DMS53 (cell line): Measurements from ENCODE around the gene CDC42EP1.
"Not testable (repeated sequence)": the region's sequence is repeated elsewhere in the genome, so short reads cannot be mapped to it uniquely, and the experiment has no call there.

Experiments used
- DNase-seq: peaks from one replicate; lab custom pipeline; 2025; lab: John Stamatoyannopoulos, UW

CDC42EP1 gene

DNA sequence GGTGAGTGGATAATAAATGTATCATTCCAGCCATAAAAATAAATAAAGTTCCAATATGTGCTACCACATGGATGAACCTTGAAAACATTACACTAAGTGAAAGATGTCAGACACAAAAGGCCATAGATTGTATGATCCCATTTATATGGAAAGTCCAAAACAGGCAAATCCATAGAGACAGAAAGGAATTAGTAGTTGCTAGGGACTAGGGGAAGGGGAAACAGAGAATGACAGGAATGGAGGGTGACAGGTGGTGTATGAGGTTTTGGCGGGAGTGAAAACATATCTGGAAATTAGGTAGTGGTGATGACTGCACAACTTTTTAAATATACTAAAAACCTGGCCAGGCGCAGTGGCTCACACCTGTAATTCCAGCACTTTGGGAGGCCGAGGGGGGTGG lies 25.8 kb upstream of the CDC42EP1 start:
- no peak for DNase-seq

DNA sequence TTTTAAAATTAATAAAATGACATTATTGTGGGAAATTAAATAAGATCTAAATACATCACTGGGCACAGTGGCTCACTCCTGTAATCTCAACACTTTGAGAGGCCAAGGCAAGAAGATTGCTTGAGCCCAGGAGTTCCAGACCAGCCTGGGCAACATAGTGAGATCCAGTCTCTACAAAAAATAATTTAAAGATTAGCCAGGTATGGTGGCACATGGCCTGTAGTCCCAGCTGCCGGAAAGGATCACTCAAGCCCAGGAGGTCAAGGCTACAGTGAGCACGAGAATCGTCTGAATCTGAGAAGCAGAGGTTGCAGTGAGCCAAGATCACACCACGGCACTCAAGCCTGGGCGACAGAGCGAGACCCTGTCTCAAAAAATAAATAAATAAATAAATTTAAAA lies 25.1 kb upstream of the CDC42EP1 start:
- DNase-seq, result no peak

DNA sequence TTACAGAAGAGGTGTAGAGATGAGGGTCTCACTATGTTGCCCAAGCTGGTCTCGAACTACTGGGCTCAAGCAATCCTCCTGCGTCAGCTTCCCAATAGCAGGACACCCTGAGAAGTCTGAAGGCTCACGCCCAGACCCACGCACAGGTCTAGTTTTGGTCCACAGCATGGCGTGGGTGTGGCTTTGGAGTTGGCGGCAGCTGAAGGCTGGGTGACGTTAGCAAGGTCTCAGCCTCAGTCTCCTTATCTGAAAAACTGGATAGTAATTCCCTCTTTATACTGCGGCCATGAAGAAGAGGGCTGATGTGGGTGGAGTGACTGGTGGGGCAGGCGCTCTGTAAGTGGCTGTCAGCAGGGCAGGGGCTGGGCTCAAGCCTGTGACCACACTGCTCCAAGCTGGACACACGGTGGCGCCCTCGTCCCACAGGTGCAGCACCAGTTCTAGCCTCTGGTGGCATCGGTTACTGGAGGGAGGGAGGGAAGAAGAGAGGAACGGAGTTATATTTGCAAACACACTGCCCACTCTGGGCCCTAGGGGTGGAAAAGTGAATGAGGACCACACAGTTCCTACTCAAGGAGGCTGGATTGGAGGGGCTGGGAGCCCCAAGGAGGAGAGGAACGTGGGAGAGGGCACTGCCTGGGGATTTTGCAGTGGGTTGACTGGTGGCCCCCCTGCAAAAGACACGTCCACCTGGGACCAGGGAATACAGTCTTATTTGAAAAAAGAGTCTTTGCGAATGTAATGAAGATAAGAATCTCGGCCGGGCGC lies 21.5 kb upstream of the CDC42EP1 start:
- peak; percentile 84 for DNase-seq

DNA sequence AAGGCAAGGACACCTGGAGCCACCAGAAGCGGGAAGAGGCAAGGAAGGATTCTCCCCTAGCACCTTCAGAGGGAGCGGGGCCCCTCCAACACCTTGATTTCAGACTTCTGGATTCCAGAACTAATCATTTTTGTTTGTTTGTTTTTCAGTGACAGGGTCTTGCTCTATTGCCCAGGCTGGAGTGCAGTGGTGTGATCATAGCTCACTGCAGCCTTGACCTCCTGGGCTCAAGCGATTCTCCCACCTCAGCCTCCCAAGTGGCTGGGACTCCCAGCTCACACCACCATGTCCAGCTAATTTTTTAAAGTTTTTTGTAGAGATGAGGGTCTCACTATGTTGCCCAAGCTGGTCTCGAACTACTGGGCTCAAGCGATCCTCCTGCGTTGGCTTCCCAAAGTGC lies 20.5 kb upstream of the CDC42EP1 start:
- DNase-seq, result not testable (repeated sequence)

DNA sequence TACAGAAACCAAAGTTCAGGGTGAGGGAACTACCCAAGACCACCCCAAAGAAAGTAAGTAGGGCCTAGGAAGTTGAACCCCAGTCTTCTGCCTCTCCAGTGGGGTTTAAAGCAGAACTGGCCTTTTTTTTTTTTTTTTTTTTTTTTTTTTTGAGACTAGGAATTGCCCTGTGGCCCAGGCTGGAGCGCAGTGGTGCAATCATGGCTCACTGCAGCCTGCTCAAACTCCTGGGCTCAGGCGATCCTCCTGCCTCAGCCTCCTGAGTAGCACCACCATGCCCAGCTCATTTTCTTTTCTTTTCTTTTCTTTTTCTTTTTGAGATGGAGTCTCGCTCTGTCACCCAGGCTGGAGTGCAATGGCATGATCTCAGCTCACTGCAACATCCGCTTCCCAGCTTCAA lies 17.9 kb upstream of the CDC42EP1 start:
- DNase-seq, result not testable (repeated sequence)

DNA sequence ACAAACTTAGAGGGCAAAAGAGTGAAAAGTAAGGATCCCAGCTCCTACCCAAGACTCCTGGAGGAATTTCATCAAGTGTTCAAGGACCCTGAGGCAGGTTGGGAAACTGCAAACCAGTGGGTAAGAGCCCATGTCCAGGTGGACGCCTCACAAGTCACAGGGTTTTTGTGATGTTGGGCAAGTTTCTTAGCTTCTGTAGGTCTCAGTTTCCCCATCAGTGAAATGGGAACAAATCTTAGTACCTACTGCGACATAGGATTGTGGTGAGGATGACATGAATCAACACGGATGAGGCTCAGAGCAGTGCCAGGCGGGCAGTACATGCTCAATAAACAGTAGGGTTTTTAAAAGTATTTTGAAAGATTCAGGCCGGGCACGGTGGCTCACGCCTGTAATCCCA lies 17.3 kb upstream of the CDC42EP1 start:
- no peak for DNase-seq

DNA sequence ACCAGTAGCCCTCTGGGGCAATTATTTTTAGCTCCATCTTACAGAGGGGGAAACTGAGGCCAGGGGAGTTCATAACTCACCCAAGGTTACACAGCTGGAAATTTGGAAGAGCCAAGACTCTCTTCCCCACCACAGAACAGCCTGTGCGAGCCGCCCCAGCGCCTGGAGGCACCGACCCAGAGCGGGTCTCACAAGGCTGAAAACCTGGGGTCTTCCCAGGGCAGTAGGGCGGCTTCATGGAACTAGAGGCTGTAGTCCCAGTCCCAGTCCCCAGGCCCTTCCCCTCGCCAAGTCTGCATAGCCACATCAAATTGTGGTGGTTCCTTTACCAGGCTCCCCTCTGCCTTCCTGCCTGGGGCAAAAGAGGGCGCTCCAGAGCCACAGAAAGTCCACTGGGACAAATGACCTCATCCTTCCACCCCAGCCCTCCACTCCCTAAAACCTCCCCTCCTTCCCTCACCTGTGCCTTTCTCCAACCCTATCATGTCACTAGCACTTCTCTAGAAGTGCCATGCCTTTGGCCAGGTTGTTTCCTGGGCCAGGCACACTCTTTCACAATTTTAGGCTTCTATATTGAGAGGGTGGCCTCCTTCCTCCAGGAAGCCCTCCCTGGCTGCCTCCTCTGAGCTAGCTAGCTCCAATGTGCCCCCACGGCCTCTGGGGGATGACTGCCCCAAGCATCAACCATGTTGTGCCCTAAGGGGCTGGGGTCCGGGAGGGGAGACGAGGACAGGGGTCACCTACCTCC lies 15.2 kb upstream of the CDC42EP1 start:
- peak; percentile 55 for DNase-seq

DNA sequence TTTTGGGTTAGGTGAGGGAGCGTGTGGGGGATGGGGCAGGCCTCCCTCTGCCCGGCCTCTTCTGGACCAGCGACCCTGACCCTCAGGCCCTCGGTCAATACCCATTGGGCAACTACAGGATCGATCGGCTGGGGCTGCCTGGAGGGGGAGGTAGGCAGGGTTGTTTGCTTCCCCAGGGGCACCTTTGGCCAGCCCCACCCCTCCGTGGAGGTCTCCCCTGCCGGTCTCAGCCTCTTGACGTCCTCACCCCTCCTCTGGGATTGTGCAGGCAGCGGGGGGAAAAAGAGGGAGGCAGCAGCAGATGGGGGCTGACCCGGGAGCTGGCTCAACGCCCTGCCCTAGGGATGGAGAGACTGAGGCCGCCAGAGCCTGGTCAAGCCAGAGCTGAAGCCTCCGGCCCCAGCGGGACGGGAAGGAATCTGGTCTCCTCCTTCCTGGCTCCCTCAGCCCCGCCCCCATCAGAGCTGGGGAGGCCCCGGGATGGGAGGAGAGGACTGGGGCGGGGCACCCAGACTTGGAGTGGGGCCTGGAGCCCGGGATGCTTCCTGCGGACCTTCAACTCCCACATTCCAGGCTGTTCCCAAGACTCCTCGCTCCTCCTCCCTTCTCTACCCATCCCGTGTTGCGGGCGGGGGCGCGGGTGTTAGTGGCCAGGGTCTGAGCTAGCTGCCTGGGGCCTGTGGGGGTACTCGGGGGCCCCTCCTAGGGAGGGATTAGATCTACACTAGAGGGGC lies 14.4 kb upstream of the CDC42EP1 start:
- no peak for DNase-seq

DNA sequence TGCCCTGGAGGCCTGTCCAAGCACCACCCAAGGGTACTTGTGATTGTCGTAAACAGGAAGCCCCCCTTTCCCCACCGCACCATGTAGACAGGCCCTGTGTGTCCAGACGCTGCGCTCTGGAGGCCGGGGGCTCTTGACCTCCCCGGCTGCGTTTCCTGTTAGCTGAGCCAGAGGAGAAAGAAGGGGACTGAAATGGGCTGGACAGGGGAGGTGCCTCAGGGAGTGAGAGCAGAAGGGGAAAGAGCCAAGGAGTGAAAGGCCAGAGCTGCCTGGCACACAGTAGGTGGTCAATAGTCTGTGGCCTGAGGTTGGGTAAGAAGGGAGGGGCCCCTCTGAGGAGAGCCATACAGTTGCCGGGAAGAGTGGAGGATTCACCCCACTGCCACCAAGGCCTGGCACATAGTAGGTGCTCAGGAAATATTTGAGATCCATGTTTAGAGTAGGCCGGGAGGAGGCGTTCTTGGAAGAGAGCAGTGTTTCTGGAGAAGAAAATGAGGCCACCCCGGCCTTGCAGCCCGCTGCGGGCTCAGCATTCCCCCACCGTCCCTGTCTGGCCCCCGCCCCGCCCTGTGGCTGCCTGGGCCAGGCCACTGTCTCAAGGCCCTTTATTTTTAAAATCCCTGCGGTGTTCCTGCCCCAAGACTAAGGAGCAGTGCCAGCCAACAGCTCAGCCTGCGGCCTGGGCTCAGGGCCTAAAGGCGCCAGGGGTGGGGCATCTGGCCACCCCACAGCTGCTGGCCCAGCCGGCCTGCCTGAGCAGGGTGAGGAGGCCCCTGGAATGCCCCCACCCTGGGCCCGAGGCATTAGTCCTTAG lies 13.6 kb upstream of the CDC42EP1 start:
- DNase-seq, result no peak

DNA sequence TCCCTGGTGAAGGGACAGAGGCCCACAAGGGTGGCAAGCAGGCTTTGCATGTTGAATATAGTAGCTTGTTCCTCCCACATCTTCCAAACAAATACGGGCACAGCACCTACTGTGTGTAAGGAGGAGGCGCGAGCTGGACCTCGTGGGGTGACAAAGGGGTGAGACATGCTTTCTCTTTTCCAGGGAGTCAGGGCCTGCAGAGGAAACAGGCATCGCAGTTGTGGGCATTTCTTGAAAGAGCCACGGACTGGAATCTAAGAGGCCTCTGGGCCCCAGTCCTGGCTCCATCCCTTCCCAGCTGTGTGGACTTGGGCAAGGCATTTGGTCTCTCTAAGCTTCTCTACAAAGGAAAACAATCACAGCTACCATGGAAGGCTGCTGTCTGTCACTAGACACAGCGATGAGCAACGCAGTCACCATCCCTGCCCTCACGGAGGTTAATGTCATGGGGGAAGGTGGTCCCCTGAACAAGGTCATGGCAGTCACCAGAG lies 13.0 kb upstream of the CDC42EP1 start:
- DNase-seq, result no peak

DNA sequence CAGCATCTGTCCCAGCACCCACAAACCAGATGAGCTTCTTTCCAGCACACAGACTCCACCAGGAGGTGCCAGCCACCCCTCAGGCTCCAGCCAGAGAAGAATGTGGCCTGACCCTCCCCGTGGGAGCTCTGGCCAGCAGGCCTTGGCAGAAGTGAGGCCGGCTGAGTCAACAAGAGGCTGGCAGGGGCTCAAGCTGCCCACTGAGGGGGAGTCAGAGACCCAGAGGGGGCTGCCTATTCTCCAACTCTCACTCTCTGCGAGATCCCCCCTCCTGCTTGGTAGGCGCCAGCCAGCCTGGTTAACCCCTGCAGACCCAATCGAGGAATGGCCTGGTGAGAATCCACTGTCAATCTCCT lies 10.6 kb upstream of the CDC42EP1 start:
- no peak for DNase-seq

DNA sequence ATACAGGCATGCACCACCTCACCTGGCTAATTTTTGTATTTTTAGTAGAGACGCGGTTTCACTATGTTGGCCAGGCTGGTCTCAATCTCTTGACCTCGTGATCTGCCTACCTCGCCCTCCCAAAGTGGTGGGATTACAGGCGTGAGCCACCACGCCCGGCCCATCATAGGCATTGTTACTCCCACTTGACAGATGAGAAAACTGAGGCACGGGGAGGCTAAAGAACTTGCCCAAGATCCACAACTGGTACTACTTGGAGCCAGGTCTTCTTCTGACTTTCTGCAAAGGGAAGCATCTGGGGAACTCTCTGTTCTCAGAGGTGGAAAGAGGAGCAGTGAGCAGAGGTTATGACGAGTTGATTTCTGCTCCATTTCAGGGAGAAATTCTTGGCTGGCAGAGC lies 9.4 kb upstream of the CDC42EP1 start:
- not testable (repeated sequence) for DNase-seq

DNA sequence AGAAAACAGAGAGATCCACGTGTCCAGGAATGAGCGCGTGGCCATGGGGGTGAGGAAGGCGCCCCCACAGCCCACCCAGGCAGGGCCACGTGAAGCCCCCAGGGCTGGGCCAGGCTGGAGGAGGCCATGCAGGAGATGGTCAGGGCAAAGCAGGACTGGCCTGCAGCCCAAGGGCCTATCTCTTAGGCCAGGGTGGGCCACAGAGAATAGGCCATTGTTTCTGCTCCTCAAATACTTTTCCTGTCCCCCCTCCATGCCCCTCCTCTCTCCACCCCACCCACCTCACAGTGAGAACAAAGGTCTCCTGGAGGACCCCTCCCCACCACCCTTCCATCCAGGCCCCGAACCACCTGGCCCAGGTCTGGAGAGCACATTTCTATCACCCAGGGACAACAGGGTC lies 8.3 kb upstream of the CDC42EP1 start:
- no peak for DNase-seq

DNA sequence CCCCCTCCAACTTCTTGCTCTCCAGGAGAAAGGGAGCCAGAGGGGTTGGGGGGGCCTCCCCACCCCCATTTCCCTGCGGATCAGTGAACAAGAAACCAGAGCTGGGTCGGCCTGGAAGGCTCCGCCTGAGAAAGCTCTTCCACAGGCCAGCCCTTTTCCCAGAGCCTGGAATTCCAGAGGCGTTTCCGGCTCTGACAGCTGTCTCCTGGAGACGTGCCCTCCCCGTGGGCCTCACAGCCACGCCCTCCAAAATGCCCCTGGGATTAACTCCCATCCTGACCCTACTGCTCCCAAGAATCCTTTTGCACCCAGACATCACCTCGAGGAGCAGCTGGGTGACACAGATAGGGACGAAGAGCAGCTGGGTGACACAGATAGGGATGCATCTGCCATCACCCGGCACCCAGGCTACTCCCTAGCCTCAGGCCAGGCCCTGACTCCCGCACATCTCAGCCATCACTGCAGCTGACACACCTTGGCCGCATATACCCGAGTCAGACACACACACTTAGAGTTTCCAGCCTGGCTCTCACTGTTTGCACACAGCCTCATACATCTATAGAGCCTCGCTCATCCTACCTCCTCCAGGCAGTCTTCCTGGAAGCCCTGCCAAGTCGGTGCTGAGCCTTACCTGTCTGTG lies 7.6 kb upstream of the CDC42EP1 start:
- no peak for DNase-seq

DNA sequence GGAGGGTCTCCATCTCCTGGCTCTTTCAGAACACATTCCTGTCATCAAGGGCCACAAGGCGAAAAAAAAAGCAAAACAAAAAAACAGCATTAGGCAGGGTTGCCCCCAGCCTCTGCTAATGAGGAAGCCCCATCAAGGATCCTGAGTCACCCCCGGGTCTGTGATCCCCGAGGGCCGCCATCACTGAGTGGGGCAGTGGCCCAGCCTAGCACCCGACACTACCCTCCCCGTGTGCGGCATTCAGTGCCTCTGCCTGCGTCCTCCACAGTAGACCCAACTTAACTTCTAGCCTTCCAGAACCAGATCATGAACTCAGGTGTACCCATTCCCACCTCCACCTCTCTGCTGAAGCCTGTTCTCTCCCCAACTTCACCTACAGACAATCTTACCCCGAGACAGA lies 6.6 kb upstream of the CDC42EP1 start:
- no peak for DNase-seq

DNA sequence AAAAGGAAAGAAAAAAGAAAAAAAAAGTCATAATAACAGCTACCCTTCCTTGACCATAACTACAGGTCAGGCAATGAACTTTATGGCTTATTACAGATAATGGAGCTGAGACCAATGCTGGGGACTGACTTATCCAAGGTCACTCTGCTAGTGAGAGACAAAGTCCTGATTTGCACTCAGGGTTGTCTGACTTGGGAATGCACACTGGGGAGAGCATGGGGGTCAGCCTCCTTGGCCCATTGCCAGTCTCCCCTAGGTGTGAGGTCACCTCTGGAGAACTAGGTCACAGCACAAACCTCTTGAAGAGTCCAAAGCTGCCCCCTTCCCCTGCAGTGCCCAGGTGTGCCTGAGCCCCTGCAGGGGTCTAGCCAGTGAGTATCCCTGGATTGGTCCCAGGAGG lies 5.3 kb upstream of the CDC42EP1 start:
- no peak for DNase-seq

DNA sequence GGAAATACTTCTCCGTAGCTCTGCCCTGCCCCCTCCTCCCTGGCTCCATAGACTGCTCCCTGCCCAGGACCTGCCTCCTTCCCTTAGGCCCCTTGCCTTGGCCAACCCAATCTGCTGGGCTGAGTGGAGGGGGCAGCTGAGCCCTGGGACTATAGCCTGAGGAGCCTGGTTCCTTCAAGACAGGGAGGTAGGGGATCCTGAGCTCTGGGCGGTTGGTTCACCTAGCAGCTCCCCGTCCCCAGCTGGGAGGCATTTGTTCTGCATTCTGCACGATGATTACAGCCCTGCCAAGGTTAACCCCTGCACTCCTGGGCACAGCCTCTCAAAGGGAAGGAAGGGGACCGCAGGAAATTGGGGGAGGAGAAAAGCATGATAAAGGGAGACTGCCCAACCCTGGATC lies 3.6 kb upstream of the CDC42EP1 start:
- DNase-seq, result no peak

DNA sequence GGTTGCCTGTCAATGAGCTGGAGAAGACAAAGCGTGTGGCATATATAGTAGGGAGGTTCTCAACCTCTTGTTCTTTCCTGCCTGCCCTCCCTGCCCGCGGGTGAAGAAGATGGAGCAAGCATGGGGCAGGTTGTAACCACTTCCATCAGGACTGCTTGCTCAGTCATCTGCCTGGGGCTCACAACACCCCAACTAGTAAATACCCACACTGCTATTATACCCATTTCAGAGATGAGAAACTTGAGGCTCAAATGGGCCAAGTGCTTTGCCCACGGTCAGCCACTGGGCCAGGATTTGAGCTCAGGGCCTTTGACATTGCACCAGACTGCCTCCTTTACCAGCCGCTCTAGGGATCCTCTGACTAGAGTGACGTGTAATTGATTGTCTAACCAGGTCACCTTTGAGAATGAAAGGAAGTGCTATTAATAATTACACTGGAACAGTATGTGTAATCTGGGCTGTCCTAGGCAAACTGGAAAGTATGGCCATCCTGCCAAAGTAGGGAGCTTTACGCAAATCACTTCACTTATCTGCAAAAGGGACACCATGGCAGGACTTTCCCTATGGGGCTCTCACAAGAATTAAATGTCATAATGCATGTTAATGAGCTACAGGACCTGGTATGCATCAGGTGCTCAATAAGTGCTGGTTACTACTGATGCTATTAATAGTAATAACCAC lies 2.8 kb upstream of the CDC42EP1 start:
- DNase-seq, result peak; percentile 39

DNA sequence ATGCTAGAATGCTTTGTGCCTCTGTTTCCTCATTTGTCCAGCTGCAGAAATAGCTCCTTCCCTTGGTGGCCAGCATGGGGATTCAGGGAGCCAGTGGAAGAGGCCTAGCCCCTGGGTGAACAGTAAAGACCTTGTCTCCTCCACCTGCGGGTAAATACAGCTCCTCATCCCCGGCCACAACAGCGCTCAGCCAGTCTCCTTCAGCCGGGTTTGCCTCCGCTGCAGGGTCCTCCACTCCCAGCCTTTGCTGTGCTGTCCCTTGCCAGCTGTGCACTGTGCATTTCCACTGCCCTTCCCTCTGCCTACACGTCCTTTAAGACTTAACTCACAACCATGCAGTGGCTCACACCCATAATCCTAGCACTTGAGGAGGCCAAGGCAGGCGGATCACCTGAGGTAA lies 1.5 kb upstream of the CDC42EP1 start:
- no peak for DNase-seq

DNA sequence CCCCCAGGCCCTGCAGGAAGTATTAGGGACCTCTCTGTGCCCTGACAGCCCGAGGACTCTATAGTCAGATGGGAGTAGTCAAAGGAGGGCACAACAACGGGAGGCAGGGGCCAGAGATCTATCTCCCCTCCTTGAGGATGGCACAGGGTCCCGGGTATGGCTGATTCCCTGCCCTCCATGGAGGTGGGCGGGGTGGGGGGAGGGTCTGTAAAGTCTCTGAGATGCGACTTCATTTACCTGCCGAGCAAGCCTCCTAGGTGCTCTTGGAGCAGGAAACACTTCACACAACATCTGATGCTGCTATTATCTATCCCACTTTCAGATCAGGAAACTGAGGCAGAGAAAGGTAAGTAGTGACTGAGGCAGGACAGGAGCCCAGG lies 769 bp upstream of the CDC42EP1 start:
- DNase-seq, result no peak

DNA sequence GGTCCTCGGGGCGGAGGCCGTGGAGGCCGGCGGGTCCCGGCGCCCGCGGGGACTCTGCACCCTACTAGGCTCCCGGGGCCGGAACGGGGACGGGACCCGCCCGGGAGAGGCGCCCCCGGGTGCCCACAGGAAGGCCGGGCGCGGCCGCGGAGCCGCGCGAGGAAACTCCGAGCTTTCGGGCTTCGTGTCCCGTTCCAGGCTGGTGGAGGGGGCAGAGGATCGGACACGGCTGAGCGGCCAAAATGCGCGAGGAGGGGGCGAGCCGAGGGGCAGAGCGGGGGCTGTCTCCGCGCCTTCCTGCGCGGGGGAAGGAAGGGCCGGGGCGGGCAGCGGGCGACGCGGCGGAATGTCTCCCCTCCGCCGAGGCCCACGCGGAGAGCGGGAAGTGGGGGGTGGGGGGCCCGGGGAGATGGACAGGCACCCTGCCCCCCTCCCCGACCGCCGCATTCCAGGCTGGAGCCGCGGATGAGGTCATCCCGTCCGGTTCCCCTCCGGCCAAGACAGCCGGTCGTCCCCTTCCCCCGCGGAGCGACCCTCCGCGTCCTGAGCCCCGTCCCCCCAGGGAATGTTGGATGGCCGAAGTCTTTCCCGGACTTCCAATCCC lies 430 bp downstream of the CDC42EP1 start:
- DNase-seq, result no peak
